IMR-90 (cell line): Measurements from ENCODE around the gene TMEM143. TPM values are rescaled to one million over a fixed set of nuclear protein-coding genes. Genes with fewer than 3 reads are reported as not detected.
A peak's percentile ranks its signal among the peaks of the same experiment; 100 is the strongest.

Source experiments
- ATAC-seq: fragments of 200-7000 bp; cut with Tn5 transposase; 2 replicates; pipeline ENCODE4 v1.9.1; 2020; ENCODE audit warnings: low read depth, mild to moderate bottlenecking, moderate library complexity
- BruUV-seq: library from RNA; stranded (reverse); fragments of 400-500 nt; replicated peaks from 2 replicates; lab custom pipeline; 2021; lab: Mats Ljungman, UMichigan
- CTCF ChIA-PET: fragments of 300-600 bp; formaldehyde crosslinking; extraction: SDS; loops from one replicate; lab custom pipeline; 2021; ENCODE audit warnings: antibody characterized with exemption; lab: Yijun Ruan, JAX
- POLR2A ChIA-PET: fragments of 300-600 bp; sonication (Branson Sonifier 250); formaldehyde crosslinking; loops from one replicate; lab custom pipeline; 2022; ENCODE audit warnings: antibody characterized with exemption; ENCODE audit not compliant: unreplicated experiment; lab: Charles Lee
- DNase-seq: peaks from one replicate; pipeline ENCODE4 v3.0.0; 2013
- H2AFZ ChIP-seq: replicated peaks from 2 replicates; pipeline ENCODE3; 2013; ENCODE audit warnings: low read length, mild to moderate bottlenecking; ENCODE audit not compliant: poor library complexity
- H2AK5ac ChIP-seq: 2 replicates; pipeline ENCODE4 v1.6.1; 2013; ENCODE audit warnings: low read depth, low read length, inconsistent platforms
- H2AK9ac ChIP-seq: replicated peaks from 2 replicates; pipeline ENCODE3; 2013; ENCODE audit warnings: mild to moderate bottlenecking, low read depth, low read length, moderate library complexity; ENCODE audit not compliant: poor library complexity
- H2BK120ac ChIP-seq: 2 replicates; pipeline ENCODE4 v1.6.1; 2013; ENCODE audit warnings: low read depth, low read length, inconsistent platforms
- H2BK15ac ChIP-seq: 3 replicates; pipeline ENCODE4 v1.6.1; 2013; ENCODE audit warnings: low read depth, low read length, inconsistent platforms
- H2BK20ac ChIP-seq: 2 replicates; pipeline ENCODE4 v1.6.1; 2013; ENCODE audit warnings: low read depth, mild to moderate bottlenecking, inconsistent platforms, low read length, moderate library complexity
- H2BK5ac ChIP-seq: 2 replicates; pipeline ENCODE4 v1.6.1; 2013; ENCODE audit warnings: mild to moderate bottlenecking, low read depth, low read length, inconsistent platforms; ENCODE audit not compliant: poor library complexity, severe bottlenecking
- H3K14ac ChIP-seq: replicated peaks from 2 replicates; pipeline ENCODE4 v1.6.1; 2013; ENCODE audit warnings: low read depth, low read length, inconsistent platforms
- H3K18ac ChIP-seq: 2 replicates; pipeline ENCODE4 v1.6.1; 2013; ENCODE audit warnings: low read depth, low read length, control low read depth
- H3K23ac ChIP-seq: 2 replicates; pipeline ENCODE4 v1.6.1; 2013; ENCODE audit warnings: low read depth, low read length, inconsistent platforms
- H3K27ac ChIP-seq: 2 replicates; pipeline ENCODE4 v1.5.1; 2013; ENCODE audit warnings: mild to moderate bottlenecking, control low read depth, low read length; ENCODE audit not compliant: insufficient read depth
- H3K27me3 ChIP-seq: 2 replicates; pipeline ENCODE4 v1.6.1; 2013; ENCODE audit warnings: low read length; ENCODE audit not compliant: control insufficient read depth, insufficient read depth
- H3K36me3 ChIP-seq: 2 replicates; pipeline ENCODE4 v1.6.1; 2013; ENCODE audit warnings: low read length, mixed read lengths; ENCODE audit not compliant: control insufficient read depth, insufficient read depth
- H3K4ac ChIP-seq: 2 replicates; pipeline ENCODE4 v1.6.1; 2013; ENCODE audit warnings: low read depth, low read length, inconsistent platforms
- H3K4me1 ChIP-seq: 2 replicates; pipeline ENCODE4 v1.6.1; 2013; ENCODE audit warnings: low read length, mixed read lengths; ENCODE audit not compliant: control insufficient read depth, insufficient read depth
- H3K4me2 ChIP-seq: 2 replicates; pipeline ENCODE4 v1.6.1; 2013; ENCODE audit warnings: low read depth, mild to moderate bottlenecking, control low read depth, low read length, moderate library complexity
- H3K4me3 ChIP-seq: 2 replicates; pipeline ENCODE4 v1.5.1; 2013; ENCODE audit warnings: low read depth, mild to moderate bottlenecking, control low read depth, low read length, moderate library complexity; ENCODE audit not compliant: insufficient read depth
- H3K56ac ChIP-seq: 2 replicates; pipeline ENCODE4 v1.6.1; 2013; ENCODE audit warnings: low read length, inconsistent platforms; ENCODE audit not compliant: insufficient read depth; ENCODE audit errors: extremely low read depth
- H3K79me1 ChIP-seq, 2 experiments: 2 replicates each; pipeline ENCODE4 v1.6.1; 2013; ENCODE audit warnings: low read length in 2 of 2, inconsistent platforms in 1 of 2, low read depth in 1 of 2
- H3K9ac ChIP-seq: 2 replicates; pipeline ENCODE4 v1.6.1; 2013; ENCODE audit warnings: low read depth, low read length, control low read depth
- H3K9me1 ChIP-seq: 2 replicates; pipeline ENCODE4 v1.6.1; 2013; ENCODE audit warnings: low read length, inconsistent platforms; ENCODE audit not compliant: insufficient read depth
- H3K9me3 ChIP-seq: 2 replicates; pipeline ENCODE4 v1.6.1; 2013; ENCODE audit warnings: low read length; ENCODE audit not compliant: control insufficient read depth, insufficient read depth
- H4K20me1 ChIP-seq: 2 replicates; pipeline ENCODE4 v1.6.1; 2013; ENCODE audit warnings: low read length, inconsistent platforms; ENCODE audit not compliant: insufficient read depth
- H4K5ac ChIP-seq: 2 replicates; pipeline ENCODE4 v1.6.1; 2013; ENCODE audit warnings: mild to moderate bottlenecking, low read depth, low read length, control low read depth
- H4K8ac ChIP-seq, 2 experiments: 2 replicates each; pipeline ENCODE4 v1.6.1; 2013; ENCODE audit warnings: low read depth in 2 of 2, low read length in 2 of 2, control low read depth in 1 of 2, inconsistent platforms in 1 of 2
- H4K91ac ChIP-seq: 2 replicates; pipeline ENCODE4 v1.6.1; 2013; ENCODE audit warnings: low read depth, low read length, inconsistent platforms; ENCODE audit not compliant: insufficient read depth
- CHD1 ChIP-seq: IDR thresholded peaks from 2 replicates; pipeline ENCODE4 v1.6.1; 2012; ENCODE audit warnings: low read depth, low read length, improper control_type of control experiment
- FOS ChIP-seq: fragments of 150-350 bp; IDR thresholded peaks from 2 replicates; pipeline ENCODE4 v1.6.1; 2016; ENCODE audit warnings: low read depth, low read length
- MXI1 ChIP-seq: IDR thresholded peaks from 2 replicates; pipeline ENCODE4 v1.6.1; 2012; ENCODE audit warnings: low read depth, mild to moderate bottlenecking, low read length, moderate library complexity, borderline replicate concordance
- NFE2L2 ChIP-seq: fragments of 150-350 bp; IDR thresholded peaks from 2 replicates; pipeline ENCODE4 v1.6.1; 2016; ENCODE audit warnings: low read depth, mild to moderate bottlenecking, low read length
- SMC3 ChIP-seq: fragments of 150-350 bp; IDR thresholded peaks from 2 replicates; pipeline ENCODE4 v1.6.1; 2016; ENCODE audit warnings: low read depth, mild to moderate bottlenecking, antibody characterized with exemption, low read length, moderate library complexity
- WGBS, 2 experiments: methylation state at CpG; one replicate each; pipeline versions ENCODE4 v1.1.5 to v1.1.7; 2013; ENCODE audit warnings: missing lambda C conversion rate in 2 of 2; ENCODE audit not compliant: insufficient read length in 1 of 2; ENCODE audit errors: extremely low coverage in 2 of 2; 5-methylcytosine and 5-hydroxymethylcytosine counted together
- dilution Hi-C: fragments of 300-500 bp; cut with HindIII; formaldehyde crosslinking; loops from one replicate; pipeline ENCODE4 v1.14.3; 2018; ENCODE audit warnings: low sequenced_read_pairs; ENCODE audit not compliant: unreplicated experiment
- in situ Hi-C: fragments of 300-500 bp; cut with MboI; formaldehyde crosslinking; loops from 3 replicates; pipeline ENCODE4 v1.14.3; 2019; ENCODE audit warnings: low sequenced_read_pairs, inconsistent platforms, mixed read lengths
- intact Hi-C: fragments of 100-400 bp; cut with micrococcal nuclease; formaldehyde crosslinking; loops from 2 replicates; pipeline ENCODE4 v1.10.0; 2022
- polyA plus RNA-seq, 3 experiments: library from polyadenylated mRNA; depleted of rRNA; stranded (reverse); fragments of >200 nt; gene quantifications; 2 replicates each; pipeline ENCODE4 v1.2.3, GENCODE V29; 2012; ENCODE audit warnings: low replicate concordance in 1 of 3
- total RNA-seq: library from RNA; depleted of rRNA; stranded (reverse); fragments of >200 nt; gene quantifications from 2 replicates; pipeline ENCODE4 v1.2.3, GENCODE V29; 2012
- TF ChIP-seq, protein P1 (sequence below): fragments of 150-350 bp; IDR thresholded peaks from 2 replicates; pipeline ENCODE4 v1.6.1; 2016; ENCODE audit warnings: low read depth, mild to moderate bottlenecking, low read length, moderate library complexity, borderline replicate concordance

TMEM143 gene
- total and polyA plus RNA-seq, 2 of the 4 experiments (the other 2 are of a cell fraction), result 1.3 to 7.6 TPM

DNA sequence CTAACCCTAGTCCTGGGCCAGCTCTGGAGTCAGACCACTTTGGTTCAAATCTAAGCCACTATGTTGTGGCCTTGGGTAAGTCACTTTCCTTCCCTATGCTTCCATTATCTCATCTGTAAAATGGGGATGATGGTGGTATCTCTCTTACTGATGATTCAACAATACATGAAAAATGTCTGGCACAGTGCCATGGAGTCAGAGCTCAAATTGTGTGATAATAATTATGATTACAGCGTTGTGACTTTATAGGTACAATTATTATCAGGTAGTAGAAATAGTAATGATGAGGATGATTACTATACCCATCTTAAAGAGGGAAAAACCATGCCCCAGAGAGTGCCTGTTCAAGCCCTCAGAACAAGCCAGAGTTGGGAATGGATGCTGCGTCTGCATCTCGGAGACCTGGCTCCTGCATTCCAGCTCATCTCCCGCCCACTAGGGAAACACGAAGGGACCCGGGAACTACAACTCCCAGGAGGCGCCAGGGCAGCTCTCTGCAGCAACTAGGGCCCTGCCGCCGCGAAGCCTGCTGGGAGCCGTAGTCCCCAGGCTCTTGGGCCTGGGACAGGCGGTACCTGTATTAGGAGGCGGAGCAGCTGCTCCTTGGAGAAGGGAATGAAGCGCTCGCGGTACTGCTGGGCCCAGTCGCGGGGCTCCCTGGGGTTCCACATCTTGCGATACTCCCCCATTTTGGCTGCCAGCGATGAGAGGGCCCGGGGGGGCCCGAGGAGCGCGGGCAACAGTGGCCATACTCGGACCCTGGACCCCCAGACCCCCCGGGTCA is 832 bp downstream of the TMEM143 start:
- Histone ChIP-seq H3K27me3 (no peaks in the 10 kb centered on the region), H4K8ac (peak overlapping the region; percentile 95 to 99), H3K56ac (peak overlapping the region; percentile 77; the same call in 1 of the 2 replicates), H2AFZ (peak overlapping the region; percentile 97), H3K27ac (peak overlapping the region; percentile 64), H3K23ac (peak overlapping the region; percentile 45), H3K14ac (peak overlapping the region; percentile 95; the same call in 1 of the 2 replicates), H3K79me1 (peaks cover 0 to 7% of the 10 kb centered on the region in 2 experiments; a peak in 1 of 4 replicates), H4K91ac (peak overlapping the region; percentile 88; the same call in 1 of the 2 replicates), H3K4me1 (no peaks in the 10 kb centered on the region), H4K20me1 (no peaks in the 10 kb centered on the region), H3K9ac (peak overlapping the region; percentile 67), H2AK5ac (peak overlapping the region; percentile 19; the same call in 1 of the 2 replicates), H3K4me3 (peak overlapping the region; percentile 42), H3K9me1 (no peaks in the 10 kb centered on the region; the same call in 1 of the 2 replicates), H3K9me3 (no peaks in the 10 kb centered on the region), H3K18ac (no peak overlapping the region), H2BK120ac (no peak overlapping the region), H2BK15ac (no peak overlapping the region), H2BK5ac (peak overlapping the region; percentile 69), H2BK20ac (no peak overlapping the region), H4K5ac (peak overlapping the region; percentile 76), H2AK9ac (peak overlapping the region; percentile 96), H3K4ac (peak overlapping the region; percentile 89), H3K4me2 (peak overlapping the region; percentile 79), H3K36me3 (no peaks in the 10 kb centered on the region)
- DNase-seq (peak; percentile 91), ATAC-seq (peak; percentile 85)
- BruUV-seq, result no TSS peak
- ChIA-PET CTCF (interaction anchor here (0.6 to 1.1 kb wide), 2 partner anchors 29 to 169 kb away, joined by 3 read pairs; no protein-coding TSS in a partner anchor), POLR2A (no interaction called here)
- TF ChIP-seq MXI1 (no peak), NFE2L2 (no peak), SMC3 (no peak), FOS (no peak), CHD1 (no peak)
- TF ChIP-seq, protein P1, sequence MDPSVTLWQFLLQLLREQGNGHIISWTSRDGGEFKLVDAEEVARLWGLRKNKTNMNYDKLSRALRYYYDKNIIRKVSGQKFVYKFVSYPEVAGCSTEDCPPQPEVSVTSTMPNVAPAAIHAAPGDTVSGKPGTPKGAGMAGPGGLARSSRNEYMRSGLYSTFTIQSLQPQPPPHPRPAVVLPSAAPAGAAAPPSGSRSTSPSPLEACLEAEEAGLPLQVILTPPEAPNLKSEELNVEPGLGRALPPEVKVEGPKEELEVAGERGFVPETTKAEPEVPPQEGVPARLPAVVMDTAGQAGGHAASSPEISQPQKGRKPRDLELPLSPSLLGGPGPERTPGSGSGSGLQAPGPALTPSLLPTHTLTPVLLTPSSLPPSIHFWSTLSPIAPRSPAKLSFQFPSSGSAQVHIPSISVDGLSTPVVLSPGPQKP, result no peak
- intact Hi-C loops, result no loop called here
- dilution Hi-C loops, result no loop called here
- in situ Hi-C loops, result no loop called here
- WGBS, 2 experiments, result 2% methylated on average over 10 of the region's 26 CpGs; no CpG with 5 or more reads in 1 of the 2 experiments
